ENCODE results near the gene UBAC2.

Gene UBAC2

DNA sequence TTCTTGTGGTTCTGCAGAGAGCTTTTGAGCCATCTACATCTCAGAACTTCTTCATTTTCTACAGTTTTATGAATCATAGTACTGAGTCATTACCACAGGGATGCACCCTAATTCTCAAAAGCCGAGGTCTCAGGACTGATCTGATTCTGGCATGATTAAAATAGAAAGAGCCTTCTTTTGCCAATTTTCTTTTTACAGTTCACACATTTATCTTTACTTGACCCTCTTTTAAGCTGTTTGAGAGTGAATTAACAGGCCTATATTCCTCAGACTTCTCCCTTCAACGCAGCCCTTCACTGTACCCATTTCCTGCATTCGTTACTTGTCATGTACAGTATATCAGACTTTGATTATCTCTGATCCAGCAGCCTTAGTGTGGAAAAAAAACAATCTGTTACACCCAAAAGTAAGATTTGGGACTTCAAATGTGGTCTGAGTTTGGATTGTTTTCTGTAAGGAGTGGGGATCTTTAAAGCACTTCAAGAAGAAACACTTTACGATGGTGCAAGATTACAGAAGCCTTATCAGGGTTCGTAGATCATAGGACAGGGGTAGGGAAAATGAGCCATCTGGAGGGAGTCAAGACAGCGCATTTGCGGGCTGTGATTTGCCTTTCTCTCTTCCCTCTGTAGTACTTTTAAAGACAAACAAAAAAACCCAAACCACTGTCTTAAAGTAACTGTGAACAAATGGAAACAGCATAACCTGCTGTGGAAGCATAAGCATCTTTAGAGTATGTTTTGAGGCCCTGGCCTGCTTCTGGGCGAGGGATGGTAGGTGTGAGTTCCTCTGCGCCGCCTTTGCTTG, 121.8 kb downstream of the UBAC2 start:
- H3K4me1 ChIP-seq (ENCODE audit: control insufficient read depth, insufficient read depth, low read length, unreplicated experiment): peaks cover 36% of the 10 kb centered on the region
- H3K4me3 ChIP-seq (ENCODE audit: low read depth, low read length): 0 out of 2 replicates have a peak overlapping the region, but pooled peaks have one; percentile 13
- peak overlapping the region; percentile 88 for H3K27ac ChIP-seq (ENCODE audit: low read depth, low read length)
- no peaks in the 10 kb centered on the region for H3K36me3 ChIP-seq (ENCODE audit: insufficient read depth, low read length)
- H3K79me2 ChIP-seq (ENCODE audit: control insufficient read depth, insufficient read depth, low read length, unreplicated experiment): no peaks in the 10 kb centered on the region
- H3K27me3 ChIP-seq (ENCODE audit: insufficient read depth, low read length): no peaks in the 10 kb centered on the region
- no peak overlapping the region for H2AFZ ChIP-seq (ENCODE audit: low read length, unreplicated experiment)

GRCh38 chr13:99323488-99323887, 122.8 kb downstream of the UBAC2 start:
- no peaks in the 10 kb centered on the region for H3K27me3 ChIP-seq (ENCODE audit: insufficient read depth, low read length)
- H3K36me3 ChIP-seq (ENCODE audit: insufficient read depth, low read length): peaks cover 2% of the 10 kb centered on the region; the same call in 1 of the 2 replicates
- H3K27ac ChIP-seq (ENCODE audit: low read depth, low read length): peak overlapping the region; percentile 88; the same call in 1 of the 2 replicates
- peaks cover 36% of the 10 kb centered on the region for H3K4me1 ChIP-seq (ENCODE audit: control insufficient read depth, insufficient read depth, low read length, unreplicated experiment)
- H3K4me3 ChIP-seq (ENCODE audit: low read depth, low read length): no peak overlapping the region
- no peaks in the 10 kb centered on the region for H3K79me2 ChIP-seq (ENCODE audit: control insufficient read depth, insufficient read depth, low read length, unreplicated experiment)
- H2AFZ ChIP-seq (ENCODE audit: low read length, unreplicated experiment): no peak overlapping the region

- Histone ChIP-seq H3K79me2 (ENCODE audit: control insufficient read depth, insufficient read depth, low read length, unreplicated experiment) (no peaks in the 10 kb centered on the region), H3K4me1 (ENCODE audit: control insufficient read depth, insufficient read depth, low read length, unreplicated experiment) (peaks cover 26% of the 10 kb centered on the region), H3K36me3 (ENCODE audit: insufficient read depth, low read length) (peaks cover 6% of the 10 kb centered on the region; the same call in 1 of the 2 replicates), H3K4me3 (ENCODE audit: low read depth, low read length) (no peak overlapping the region), H3K27me3 (ENCODE audit: insufficient read depth, low read length) (no peaks in the 10 kb centered on the region), H2AFZ (ENCODE audit: low read length, unreplicated experiment) (no peak overlapping the region), H3K27ac (ENCODE audit: low read depth, low read length) (no peak overlapping the region)
Observed at GRCh38 chr13:99326012-99326411, 125.4 kb downstream of the UBAC2 start.

DNA sequence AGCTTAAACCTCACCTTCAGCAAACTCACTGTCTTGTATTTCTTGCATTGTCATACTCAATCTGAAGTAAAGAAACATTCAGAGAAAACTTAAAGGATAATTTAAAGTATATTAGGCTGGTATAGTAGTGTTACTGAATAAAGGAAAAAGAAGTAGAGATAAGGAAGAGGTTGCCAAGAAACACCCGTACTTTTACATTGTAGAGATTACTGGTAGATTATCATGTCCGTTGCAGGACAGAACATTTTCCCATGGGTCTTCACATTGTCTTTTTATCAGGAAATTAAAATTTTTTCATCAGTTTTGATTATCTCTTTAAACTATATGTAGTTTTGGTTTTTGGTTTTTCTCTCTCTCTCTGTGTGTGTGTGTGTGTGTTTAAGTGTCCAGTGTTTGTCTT, 126.5 kb downstream of the UBAC2 start:
- peaks cover 6% of the 10 kb centered on the region; the same call in 1 of the 2 replicates for H3K36me3 ChIP-seq (ENCODE audit: insufficient read depth, low read length)
- H3K4me1 ChIP-seq (ENCODE audit: control insufficient read depth, insufficient read depth, low read length, unreplicated experiment): peaks cover 16% of the 10 kb centered on the region
- no peak overlapping the region for H3K27ac ChIP-seq (ENCODE audit: low read depth, low read length)
- H2AFZ ChIP-seq (ENCODE audit: low read length, unreplicated experiment): no peak overlapping the region
- no peak overlapping the region for H3K4me3 ChIP-seq (ENCODE audit: low read depth, low read length)
- no peaks in the 10 kb centered on the region for H3K79me2 ChIP-seq (ENCODE audit: control insufficient read depth, insufficient read depth, low read length, unreplicated experiment)
- H3K27me3 ChIP-seq (ENCODE audit: insufficient read depth, low read length): no peaks in the 10 kb centered on the region

DNA sequence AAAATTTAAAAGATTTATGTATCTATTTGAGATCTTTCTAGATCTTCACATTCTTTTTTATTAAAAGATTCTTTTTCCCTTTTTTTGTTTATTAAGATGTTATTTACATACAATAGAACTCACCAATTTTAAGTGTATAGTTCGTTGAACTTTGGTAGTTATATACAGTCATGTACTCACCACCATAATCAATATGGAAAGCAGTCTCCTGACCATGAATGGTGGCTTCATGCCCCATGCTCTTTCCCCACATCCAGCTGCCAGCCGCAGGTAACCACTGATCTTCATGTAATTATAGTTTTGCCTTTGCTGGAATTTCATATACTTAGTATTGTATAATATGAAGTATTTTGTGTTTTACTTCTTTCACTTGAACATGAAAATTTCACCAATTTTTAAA, 127.1 kb downstream of the UBAC2 start:
- H3K79me2 ChIP-seq (ENCODE audit: control insufficient read depth, insufficient read depth, low read length, unreplicated experiment): no peaks in the 10 kb centered on the region

GRCh38 chr13:99329477-99329876, 128.8 kb downstream of the UBAC2 start:
- Histone ChIP-seq H3K79me2 (ENCODE audit: control insufficient read depth, insufficient read depth, low read length, unreplicated experiment) (no peaks in the 10 kb centered on the region), H3K4me3 (ENCODE audit: low read depth, low read length) (no peak overlapping the region), H3K4me1 (ENCODE audit: control insufficient read depth, insufficient read depth, low read length, unreplicated experiment) (no peaks in the 10 kb centered on the region), H2AFZ (ENCODE audit: low read length, unreplicated experiment) (no peak overlapping the region), H3K27me3 (ENCODE audit: insufficient read depth, low read length) (no peaks in the 10 kb centered on the region), H3K36me3 (ENCODE audit: insufficient read depth, low read length) (peaks cover 6% of the 10 kb centered on the region; the same call in 1 of the 2 replicates), H3K27ac (ENCODE audit: low read depth, low read length) (no peak overlapping the region)

More for the DNA sequence above, 127.1 kb downstream of the UBAC2 start:
- peaks cover 6% of the 10 kb centered on the region; the same call in 1 of the 2 replicates for H3K36me3 ChIP-seq (ENCODE audit: insufficient read depth, low read length)
- H3K27me3 ChIP-seq (ENCODE audit: insufficient read depth, low read length): no peaks in the 10 kb centered on the region
- no peak overlapping the region for H3K27ac ChIP-seq (ENCODE audit: low read depth, low read length)
- no peak overlapping the region for H3K4me3 ChIP-seq (ENCODE audit: low read depth, low read length)
- H2AFZ ChIP-seq (ENCODE audit: low read length, unreplicated experiment): no peak overlapping the region
- H3K4me1 ChIP-seq (ENCODE audit: control insufficient read depth, insufficient read depth, low read length, unreplicated experiment): peaks cover 9% of the 10 kb centered on the region

DNA sequence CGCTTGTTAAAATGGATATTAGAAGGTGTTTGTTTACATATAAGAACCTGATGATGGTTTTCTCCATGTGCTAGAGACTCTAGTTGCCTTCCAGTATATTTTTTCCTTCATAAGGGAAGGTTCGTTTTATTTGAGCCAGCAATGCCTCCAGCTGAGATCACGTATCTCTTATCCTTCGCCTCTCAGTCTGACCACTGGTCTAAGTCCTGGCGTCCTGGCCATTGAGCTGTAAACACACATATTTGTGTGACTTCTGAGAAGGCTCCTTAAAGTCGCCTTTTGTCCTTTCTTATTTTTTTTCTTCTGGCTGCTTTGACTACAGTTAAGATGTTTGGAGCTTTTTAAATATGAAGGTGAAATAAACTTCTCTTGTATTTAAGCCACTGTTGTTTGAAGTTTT, 130.3 kb downstream of the UBAC2 start:
- no peak overlapping the region for H2AFZ ChIP-seq (ENCODE audit: low read length, unreplicated experiment)
- no peaks in the 10 kb centered on the region for H3K4me1 ChIP-seq (ENCODE audit: control insufficient read depth, insufficient read depth, low read length, unreplicated experiment)
- peaks cover 6% of the 10 kb centered on the region; the same call in 1 of the 2 replicates for H3K36me3 ChIP-seq (ENCODE audit: insufficient read depth, low read length)
- H3K27ac ChIP-seq (ENCODE audit: low read depth, low read length): no peak overlapping the region
- H3K27me3 ChIP-seq (ENCODE audit: insufficient read depth, low read length): no peaks in the 10 kb centered on the region
- H3K4me3 ChIP-seq (ENCODE audit: low read depth, low read length): no peak overlapping the region
- H3K79me2 ChIP-seq (ENCODE audit: control insufficient read depth, insufficient read depth, low read length, unreplicated experiment): no peaks in the 10 kb centered on the region

- H2AFZ ChIP-seq (ENCODE audit: low read length, unreplicated experiment): no peak overlapping the region
- H3K27me3 ChIP-seq (ENCODE audit: insufficient read depth, low read length): no peaks in the 10 kb centered on the region
- no peak overlapping the region for H3K4me3 ChIP-seq (ENCODE audit: low read depth, low read length)
- no peaks in the 10 kb centered on the region for H3K4me1 ChIP-seq (ENCODE audit: control insufficient read depth, insufficient read depth, low read length, unreplicated experiment)
- peaks cover 6% of the 10 kb centered on the region; the same call in 1 of the 2 replicates for H3K36me3 ChIP-seq (ENCODE audit: insufficient read depth, low read length)
- H3K79me2 ChIP-seq (ENCODE audit: control insufficient read depth, insufficient read depth, low read length, unreplicated experiment): no peaks in the 10 kb centered on the region
- no peak overlapping the region for H3K27ac ChIP-seq (ENCODE audit: low read depth, low read length)
Observed at GRCh38 chr13:99331881-99332293, 131.2 kb downstream of the UBAC2 start.

- Histone ChIP-seq H3K27me3 (ENCODE audit: insufficient read depth, low read length) (no peaks in the 10 kb centered on the region), H3K27ac (ENCODE audit: low read depth, low read length) (no peak overlapping the region), H3K79me2 (ENCODE audit: control insufficient read depth, insufficient read depth, low read length, unreplicated experiment) (no peaks in the 10 kb centered on the region), H3K4me1 (ENCODE audit: control insufficient read depth, insufficient read depth, low read length, unreplicated experiment) (no peaks in the 10 kb centered on the region), H3K36me3 (ENCODE audit: insufficient read depth, low read length) (peaks cover 6% of the 10 kb centered on the region; the same call in 1 of the 2 replicates), H2AFZ (ENCODE audit: low read length, unreplicated experiment) (no peak overlapping the region), H3K4me3 (ENCODE audit: low read depth, low read length) (no peak overlapping the region)
Observed at GRCh38 chr13:99332456-99332855, 131.8 kb downstream of the UBAC2 start.

- no peaks in the 10 kb centered on the region for H3K4me1 ChIP-seq (ENCODE audit: control insufficient read depth, insufficient read depth, low read length, unreplicated experiment)
- H3K27ac ChIP-seq (ENCODE audit: low read depth, low read length): no peak overlapping the region
- no peaks in the 10 kb centered on the region for H3K27me3 ChIP-seq (ENCODE audit: insufficient read depth, low read length)
- H3K36me3 ChIP-seq (ENCODE audit: insufficient read depth, low read length): no peaks in the 10 kb centered on the region
- H3K4me3 ChIP-seq (ENCODE audit: low read depth, low read length): no peak overlapping the region
- H2AFZ ChIP-seq (ENCODE audit: low read length, unreplicated experiment): no peak overlapping the region
- no peaks in the 10 kb centered on the region for H3K79me2 ChIP-seq (ENCODE audit: control insufficient read depth, insufficient read depth, low read length, unreplicated experiment)
Observed at GRCh38 chr13:99334221-99334620, 133.6 kb downstream of the UBAC2 start.

DNA sequence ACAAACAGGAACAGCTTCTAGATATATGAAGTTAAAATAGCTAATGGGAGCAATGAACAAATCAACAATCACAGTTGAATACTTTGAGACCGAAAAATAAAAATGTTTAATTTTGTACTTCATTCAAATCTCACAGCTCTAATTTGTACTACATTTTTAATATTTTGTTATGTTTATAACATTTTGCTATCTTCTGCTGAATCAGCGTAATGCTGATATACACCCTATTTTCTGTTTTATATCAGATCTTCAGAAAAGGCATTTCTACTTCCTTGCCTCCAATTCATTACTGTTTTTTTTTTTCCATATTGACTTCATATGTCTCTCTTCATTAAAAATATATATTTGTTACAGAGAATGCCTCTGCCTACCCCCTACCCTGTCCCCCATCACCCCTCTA, 134.4 kb downstream of the UBAC2 start:
- peaks cover 5% of the 10 kb centered on the region for H3K4me1 ChIP-seq (ENCODE audit: control insufficient read depth, insufficient read depth, low read length, unreplicated experiment)
- no peaks in the 10 kb centered on the region for H3K27me3 ChIP-seq (ENCODE audit: insufficient read depth, low read length)
- no peaks in the 10 kb centered on the region for H3K36me3 ChIP-seq (ENCODE audit: insufficient read depth, low read length)
- no peak overlapping the region for H3K27ac ChIP-seq (ENCODE audit: low read depth, low read length)
- no peak overlapping the region for H3K4me3 ChIP-seq (ENCODE audit: low read depth, low read length)
- no peaks in the 10 kb centered on the region for H3K79me2 ChIP-seq (ENCODE audit: control insufficient read depth, insufficient read depth, low read length, unreplicated experiment)
- no peak overlapping the region for H2AFZ ChIP-seq (ENCODE audit: low read length, unreplicated experiment)
